ENCODE results near the gene SRPX. TPM values are rescaled to one million over a fixed set of nuclear protein-coding genes. Genes with fewer than 3 reads are reported as not detected.

Gene SRPX
- total RNA-seq, 1 donor from 2014 or later, result 4.8 TPM

DNA sequence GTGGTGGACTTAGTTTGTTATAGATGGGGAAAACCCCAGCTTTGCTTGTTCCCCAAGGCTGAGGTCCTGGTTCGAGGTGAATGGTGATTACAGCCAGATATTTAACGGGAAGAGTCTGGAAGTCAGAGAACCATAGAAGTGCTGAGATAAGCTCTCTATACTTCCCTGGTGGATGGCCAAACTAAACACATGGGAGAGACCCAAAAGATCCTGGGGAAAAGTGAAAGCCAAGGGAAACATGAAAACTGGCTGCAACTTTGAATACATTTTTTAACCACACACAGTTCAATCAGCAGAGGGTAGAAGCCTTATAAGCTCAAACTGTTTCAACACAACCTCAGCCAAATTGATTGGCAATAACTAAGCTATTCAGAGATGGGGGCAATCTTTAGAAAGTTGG, 29.3 kb upstream of the SRPX start:
- no peak for DNase-seq (ENCODE audit: low spot score)
- H3K27ac ChIP-seq, result no peak overlapping the region
- no peaks in the 10 kb centered on the region for H3K27me3 Mint-ChIP-seq (ENCODE audit: insufficient read depth, low read depth)
- no peak overlapping the region for H3K4me3 ChIP-seq
- no peaks in the 10 kb centered on the region for H4K20me1 ChIP-seq (ENCODE audit: low read depth)
- no peaks in the 10 kb centered on the region for H3K9me3 ChIP-seq (ENCODE audit: low read depth)
- H2AFZ ChIP-seq (replicated peaks), result no peak overlapping the region
- no peaks in the 10 kb centered on the region for H3K36me3 Mint-ChIP-seq
- no peaks in the 10 kb centered on the region for H3K36me3 ChIP-seq
- TF ChIP-seq EZH2 (IDR thresholded peaks at IDR 0.05) (no peak), EZH2phosphoT487 (IDR thresholded peaks at IDR 0.05) (no peak)
- TF ChIP-seq, protein P1, sequence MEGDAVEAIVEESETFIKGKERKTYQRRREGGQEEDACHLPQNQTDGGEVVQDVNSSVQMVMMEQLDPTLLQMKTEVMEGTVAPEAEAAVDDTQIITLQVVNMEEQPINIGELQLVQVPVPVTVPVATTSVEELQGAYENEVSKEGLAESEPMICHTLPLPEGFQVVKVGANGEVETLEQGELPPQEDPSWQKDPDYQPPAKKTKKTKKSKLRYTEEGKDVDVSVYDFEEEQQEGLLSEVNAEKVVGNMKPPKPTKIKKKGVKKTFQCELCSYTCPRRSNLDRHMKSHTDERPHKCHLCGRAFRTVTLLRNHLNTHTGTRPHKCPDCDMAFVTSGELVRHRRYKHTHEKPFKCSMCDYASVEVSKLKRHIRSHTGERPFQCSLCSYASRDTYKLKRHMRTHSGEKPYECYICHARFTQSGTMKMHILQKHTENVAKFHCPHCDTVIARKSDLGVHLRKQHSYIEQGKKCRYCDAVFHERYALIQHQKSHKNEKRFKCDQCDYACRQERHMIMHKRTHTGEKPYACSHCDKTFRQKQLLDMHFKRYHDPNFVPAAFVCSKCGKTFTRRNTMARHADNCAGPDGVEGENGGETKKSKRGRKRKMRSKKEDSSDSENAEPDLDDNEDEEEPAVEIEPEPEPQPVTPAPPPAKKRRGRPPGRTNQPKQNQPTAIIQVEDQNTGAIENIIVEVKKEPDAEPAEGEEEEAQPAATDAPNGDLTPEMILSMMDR (IDR thresholded peaks at IDR 0.05), result no peak
- H3K4me1 ChIP-seq, result no peaks in the 10 kb centered on the region
- H3K79me2 ChIP-seq (ENCODE audit: low read depth), result no peaks in the 10 kb centered on the region
- H3K4me1 Mint-ChIP-seq, result no peaks in the 10 kb centered on the region
- H3F3A ChIP-seq (ENCODE audit: low read depth), result no peaks in the 10 kb centered on the region
- H3K9ac ChIP-seq, result no peak overlapping the region
- H3K9me3 Mint-ChIP-seq, result no peaks in the 10 kb centered on the region
- H3K4me2 ChIP-seq, result no peak overlapping the region
- no peak overlapping the region for H3K4me3 Mint-ChIP-seq
- H3K27me3 ChIP-seq, result no peaks in the 10 kb centered on the region
- no peak overlapping the region for H3K27ac Mint-ChIP-seq

DNA sequence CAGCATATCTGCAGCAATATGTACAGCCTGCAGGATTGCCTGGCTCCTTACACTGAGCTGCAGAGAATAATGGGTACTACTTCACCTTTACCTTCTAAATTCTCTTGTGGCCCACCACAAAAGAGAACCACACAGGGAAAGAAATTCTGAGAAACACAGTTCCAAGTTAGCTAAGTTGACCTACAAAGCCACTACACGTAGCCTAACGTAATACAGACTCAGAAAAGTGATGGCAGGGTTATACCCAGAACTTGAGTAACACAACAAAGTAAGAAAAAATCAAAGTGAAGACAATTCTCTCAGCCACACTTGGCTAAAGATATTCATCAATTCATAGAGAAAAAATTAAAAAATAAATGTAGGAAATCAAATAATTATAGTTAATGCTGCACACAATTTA, 26.4 kb upstream of the SRPX start:
- H3K4me2 ChIP-seq, result no peak overlapping the region
- H3K9me3 Mint-ChIP-seq, result no peaks in the 10 kb centered on the region
- DNase-seq (ENCODE audit: low spot score), result no peak
- H2AFZ ChIP-seq (replicated peaks), result no peak overlapping the region
- no peak overlapping the region for H3K4me3 ChIP-seq
- H3K27me3 ChIP-seq, result no peaks in the 10 kb centered on the region
- H3K27ac ChIP-seq, result no peak overlapping the region
- H3K4me1 ChIP-seq, result no peaks in the 10 kb centered on the region
- no peaks in the 10 kb centered on the region for H3K9me3 ChIP-seq (ENCODE audit: low read depth)
- no peaks in the 10 kb centered on the region for H4K20me1 ChIP-seq (ENCODE audit: low read depth)
- H3K27ac Mint-ChIP-seq, result no peak overlapping the region
- H3K79me2 ChIP-seq (ENCODE audit: low read depth), result no peaks in the 10 kb centered on the region
- no peak overlapping the region for H3K4me3 Mint-ChIP-seq
- H3K36me3 ChIP-seq, result no peaks in the 10 kb centered on the region
- no peaks in the 10 kb centered on the region for H3K27me3 Mint-ChIP-seq (ENCODE audit: insufficient read depth, low read depth)
- TF ChIP-seq EZH2 (IDR thresholded peaks at IDR 0.05) (no peak), EZH2phosphoT487 (IDR thresholded peaks at IDR 0.05) (no peak)
- TF ChIP-seq, protein P1 (IDR thresholded peaks at IDR 0.05), result no peak
- no peaks in the 10 kb centered on the region for H3K4me1 Mint-ChIP-seq
- no peaks in the 10 kb centered on the region for H3K36me3 Mint-ChIP-seq
- H3F3A ChIP-seq (ENCODE audit: low read depth), result no peaks in the 10 kb centered on the region
- no peak overlapping the region for H3K9ac ChIP-seq

DNA sequence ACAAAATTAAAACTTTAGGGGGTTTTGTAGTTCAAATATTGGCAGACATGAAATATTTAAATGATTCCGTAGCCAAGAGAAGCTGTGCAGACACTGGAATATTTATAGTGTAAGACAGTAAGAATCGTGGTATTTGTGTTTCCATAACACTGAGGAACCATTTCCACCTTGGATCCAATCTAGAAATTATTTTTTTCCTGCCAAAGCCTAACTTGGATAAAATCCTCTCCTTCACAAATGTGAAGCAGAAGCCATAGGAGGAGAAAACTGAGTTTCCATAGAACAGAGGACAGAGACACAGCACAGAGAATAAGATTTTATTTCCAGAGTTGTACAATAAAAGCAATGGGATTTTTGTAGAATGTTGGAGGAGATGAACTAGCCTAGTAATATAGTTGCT, 19.9 kb upstream of the SRPX start:
- H2AFZ ChIP-seq (replicated peaks), result no peak overlapping the region
- no peak overlapping the region for H3K27ac Mint-ChIP-seq
- H3K4me1 Mint-ChIP-seq, result no peaks in the 10 kb centered on the region
- H3K27me3 Mint-ChIP-seq (ENCODE audit: insufficient read depth, low read depth), result peaks cover 2% of the 10 kb centered on the region
- no peaks in the 10 kb centered on the region for H3K36me3 ChIP-seq
- H3K9me3 ChIP-seq (ENCODE audit: low read depth), result no peaks in the 10 kb centered on the region
- no peak for TF ChIP-seq EZH2phosphoT487 (IDR thresholded peaks at IDR 0.05)
- no peak for TF ChIP-seq EZH2 (IDR thresholded peaks at IDR 0.05)
- TF ChIP-seq, protein P1 (IDR thresholded peaks at IDR 0.05), result no peak
- no peak overlapping the region for H3K4me3 ChIP-seq
- no peak for DNase-seq (ENCODE audit: low spot score)
- H4K20me1 ChIP-seq (ENCODE audit: low read depth), result no peaks in the 10 kb centered on the region
- no peaks in the 10 kb centered on the region for H3K27me3 ChIP-seq
- no peaks in the 10 kb centered on the region for H3K36me3 Mint-ChIP-seq
- H3K79me2 ChIP-seq (ENCODE audit: low read depth), result no peaks in the 10 kb centered on the region
- no peak overlapping the region for H3K27ac ChIP-seq
- H3K9me3 Mint-ChIP-seq, result no peaks in the 10 kb centered on the region
- no peak overlapping the region for H3K4me2 ChIP-seq
- no peaks in the 10 kb centered on the region for H3K4me1 ChIP-seq
- H3F3A ChIP-seq (ENCODE audit: low read depth), result no peaks in the 10 kb centered on the region
- no peak overlapping the region for H3K4me3 Mint-ChIP-seq
- no peak overlapping the region for H3K9ac ChIP-seq
